Endothelial cell of umbilical vein (primary cell): ENCODE measurements around the gene PLEKHD1. TPM values are rescaled to one million over a fixed set of nuclear protein-coding genes. Genes with fewer than 3 reads are reported as not detected.
"Not testable (repeated sequence)": the region's sequence is repeated elsewhere in the genome, so short reads cannot be mapped to it uniquely, and the experiment has no call there.

Experiments
- BruUV-seq: library from RNA; stranded (reverse); fragments of 400-500 nt; replicated peaks from 2 replicates; lab custom pipeline; 2021; lab: Mats Ljungman, UMichigan
- CTCF ChIA-PET: fragments of 300-600, 350-600 bp; sonication (Branson Sonifier 250); formaldehyde crosslinking; loops from one replicate; lab custom pipeline; 2021; ENCODE audit warnings: antibody characterized with exemption, inconsistent platforms; lab: Charles Lee
- POLR2A ChIA-PET: fragments of 300-600, 350-600 bp; sonication (Branson Sonifier 250); formaldehyde crosslinking; loops from one replicate; lab custom pipeline; 2021; ENCODE audit warnings: antibody characterized with exemption, inconsistent platforms; lab: Charles Lee
- DNase-seq: peaks from one replicate; pipeline ENCODE4 v3.0.0-alpha.2; 2011; ENCODE audit warnings: low read depth, low spot score
- FAIRE-seq: peaks from 2 replicates; lab custom pipeline; 2011; peaks lifted over from hg19 to GRCh38; lab: Jason Lieb, UNC
- H2AFZ ChIP-seq: 2 replicates; pipeline ENCODE4 v1.6.0; 2012; ENCODE audit warnings: low read depth, low read length, control low read depth, inconsistent platforms
- H3K27ac ChIP-seq: 2 replicates; pipeline ENCODE4 v1.5.1; 2011; ENCODE audit warnings: low read depth, mild to moderate bottlenecking, control low read depth, low read length, moderate library complexity; ENCODE audit not compliant: insufficient read depth
- H3K27me3 ChIP-seq, 2 experiments: 2 replicates each; pipeline versions ENCODE4 v1.6.0 to v1.6.1; 2011; ENCODE audit warnings: low read length in 2 of 2, mixed read lengths in 1 of 2; ENCODE audit not compliant: control insufficient read depth in 2 of 2, insufficient read depth in 2 of 2
- H3K36me3 ChIP-seq, 2 experiments: 2 replicates in 1 of 2; 3 replicates in 1 of 2; pipeline ENCODE4 v1.5.1; 2011; ENCODE audit warnings: low read length in 2 of 2, mild to moderate bottlenecking in 1 of 2, moderate library complexity in 1 of 2; ENCODE audit not compliant: control insufficient read depth in 2 of 2, insufficient read depth in 2 of 2; ENCODE audit errors: extremely low read depth in 1 of 2
- H3K4me1 ChIP-seq: 3 replicates; pipeline ENCODE4 v1.5.1; 2011; ENCODE audit warnings: mild to moderate bottlenecking, low read length; ENCODE audit not compliant: control insufficient read depth, insufficient read depth; ENCODE audit errors: extremely low read depth
- H3K4me2 ChIP-seq: 2 replicates; pipeline ENCODE4 v1.6.1; 2011; ENCODE audit warnings: low read length, control low read depth, mixed read lengths; ENCODE audit not compliant: insufficient read depth
- H3K4me3 ChIP-seq, 3 experiments: fragments of 200-600 bp in 1 of 3; sonication (generic), shearing (Covaris generic) in 1 of 3; replicated peaks in 1 of 3; 2 replicates each; pipeline ENCODE4 v1.5.1; 2011 to 2016; ENCODE audit warnings: control low read depth in 3 of 3, low read length in 3 of 3, mild to moderate bottlenecking in 2 of 3, inconsistent platforms in 1 of 3, low read depth in 1 of 3, moderate library complexity in 1 of 3; ENCODE audit not compliant: insufficient read depth in 1 of 3
- H3K79me2 ChIP-seq: 2 replicates; pipeline ENCODE4 v1.6.0; 2012; ENCODE audit warnings: low read length, inconsistent platforms; ENCODE audit not compliant: control insufficient read depth, insufficient read depth
- H3K9ac ChIP-seq: replicated peaks from 2 replicates; pipeline ENCODE3; 2011; ENCODE audit warnings: low read length, control low read depth; ENCODE audit not compliant: insufficient read depth; ENCODE audit errors: extremely low read depth
- H3K9me1 ChIP-seq: replicated peaks from 3 replicates; pipeline ENCODE4 v1.6.0; 2011; ENCODE audit warnings: mild to moderate bottlenecking, low read length; ENCODE audit not compliant: control insufficient read depth, insufficient read depth; ENCODE audit errors: extremely low read depth
- H3K9me3 ChIP-seq: replicated peaks from 2 replicates; pipeline ENCODE4 v1.5.1; 2012; ENCODE audit warnings: low read length, inconsistent platforms; ENCODE audit not compliant: control insufficient read depth, insufficient read depth
- H4K20me1 ChIP-seq: replicated peaks from 2 replicates; pipeline ENCODE3; 2011; ENCODE audit warnings: mild to moderate bottlenecking, low read length; ENCODE audit not compliant: control insufficient read depth, insufficient read depth; ENCODE audit errors: extremely low read depth
- CTCF ChIP-seq, 2 donors: IDR thresholded peaks; 1 replicate in 1 of 2; 2 replicates in 1 of 2; pipeline ENCODE4 v1.5.1; 2011; ENCODE audit warnings: low read length in 2 of 2, mild to moderate bottlenecking in 2 of 2, moderate library complexity in 2 of 2, control low read depth in 1 of 2, inconsistent platforms in 1 of 2, low read depth in 1 of 2; ENCODE audit not compliant: insufficient read depth in 1 of 2; ENCODE audit errors: extremely low read depth in 1 of 2
- EZH2 ChIP-seq: IDR thresholded peaks from 2 replicates; pipeline ENCODE4 v1.6.1; 2012; ENCODE audit warnings: borderline replicate concordance, low read depth, mild to moderate bottlenecking, moderate library complexity, low read length, inconsistent platforms; ENCODE audit not compliant: severe bottlenecking
- FOS ChIP-seq: IDR thresholded peaks from 2 replicates; pipeline ENCODE4 v1.6.1; 2011; ENCODE audit warnings: mild to moderate bottlenecking, low read length, moderate library complexity, borderline replicate concordance; ENCODE audit not compliant: insufficient read depth
- GATA2 ChIP-seq: IDR thresholded peaks from 2 replicates; pipeline ENCODE4 v1.7.0; 2011; ENCODE audit warnings: low read depth, mild to moderate bottlenecking, moderate library complexity, mixed read lengths, low read length; ENCODE audit not compliant: insufficient read length, insufficient read depth
- JUN ChIP-seq: IDR thresholded peaks from 2 replicates; pipeline ENCODE4 v1.6.1; 2011; ENCODE audit warnings: borderline replicate concordance, low read depth; ENCODE audit not compliant: insufficient read length, insufficient read depth
- POLR2A ChIP-seq: IDR thresholded peaks from 2 replicates; pipeline ENCODE4 v1.6.1; 2012; ENCODE audit warnings: low read depth, mild to moderate bottlenecking, control low read depth, low read length
- POLR2AphosphoS5 ChIP-seq: IDR thresholded peaks from 2 replicates; pipeline ENCODE4 v1.6.1; 2012; ENCODE audit warnings: low read depth, mild to moderate bottlenecking, control low read depth, low read length, moderate library complexity; ENCODE audit not compliant: insufficient read depth
- dilution Hi-C: fragments of 300-500 bp; cut with MboI; formaldehyde crosslinking; loops from one replicate; pipeline ENCODE4 v1.15.0; 2019; ENCODE audit warnings: low sequenced_read_pairs; ENCODE audit not compliant: extremely low pct_ligation_motif_present
- intact Hi-C: fragments of 100-400 bp; cut with micrococcal nuclease; formaldehyde crosslinking; loops from one replicate; pipeline ENCODE4 v1.10.0; 2022
- polyA plus RNA-seq, 4 experiments: library from polyadenylated mRNA; depleted of rRNA in 3 of 4; stranded (reverse) in 3 of 4; unstranded in 1 of 4; fragments of >200 nt; gene quantifications; 2 replicates each; pipeline versions ENCODE4 v1.2.1 to v1.2.3, GENCODE V29; 2011 to 2012; ENCODE audit warnings: missing spikeins in 1 of 4
- total RNA-seq: library from RNA; stranded (reverse); gene quantifications from 2 replicates; pipeline ENCODE4 v1.2.3, GENCODE V29; 2021

PLEKHD1 gene
- total and polyA plus RNA-seq, 2 donors (not counting 3 experiments of a cell fraction or from before 2014, with no cell fraction given) = 0.01 TPM; not detected in 1

GRCh38 chr14:69475194-69475818, 9.2 kb upstream of the PLEKHD1 start:
- TF ChIP-seq POLR2A (no peak), EZH2 (no peak), POLR2AphosphoS5 (no peak), JUN (no peak), FOS (no peak), GATA2 (no peak), CTCF (IDR thresholded peaks at IDR 0.05; ENCODE audit: extremely low read depth in 1 of 2, insufficient read depth in 1 of 2, low read depth in 1 of 2, low read length in 2 of 2) (peak; percentile 25 to 34)
- Histone ChIP-seq H3K4me1 (no peaks in the 10 kb centered on the region), H3K9ac (no peak overlapping the region), H4K20me1 (no peaks in the 10 kb centered on the region), H3K4me3 (no peak overlapping the region), H3K79me2 (no peaks in the 10 kb centered on the region), H3K27ac (no peak overlapping the region), H3K4me2 (no peak overlapping the region), H3K36me3 (no peaks in the 10 kb centered on the region), H3K9me1 (no peaks in the 10 kb centered on the region), H3K27me3 (peaks cover 0 to 3% of the 10 kb centered on the region in 2 experiments), H3K9me3 (no peaks in the 10 kb centered on the region), H2AFZ (no peak overlapping the region)
- FAIRE-seq = peak; percentile 70
- intact Hi-C loops (loop anchor here (1.0 to 10.0 kb wide), 3 partner anchors 99 to 249 kb away; partner anchors contain the start of gene CCDC177), dilution Hi-C loops (no loop called here)
- ChIA-PET CTCF (interaction anchor here (0.6 to 3.4 kb wide), 15 partner anchors 8 to 346 kb away, joined by 3 to 27 read pairs (median 4); partner anchors contain the start of genes CCDC177 and PLEKHD1), POLR2A (no interaction called here)
- peak; percentile 25 for DNase-seq
- no TSS peak for BruUV-seq

GRCh38 chr14:69476824-69477450, 7.6 kb upstream of the PLEKHD1 start:
- CTCF ChIA-PET = interaction anchor here (1.0 to 1.6 kb wide), 3 partner anchors 12 to 348 kb away, joined by 3 to 9 read pairs (median 4); no protein-coding TSS in a partner anchor
- H3K4me1 ChIP-seq, dilution Hi-C loops, H3K9me1 ChIP-seq, H3K9me3 ChIP-seq, BruUV-seq, H3K27me3 ChIP-seq, H4K20me1 ChIP-seq, H3K36me3 ChIP-seq, H3K9ac ChIP-seq, FAIRE-seq, H2AFZ ChIP-seq, DNase-seq, H3K79me2 ChIP-seq, H3K27ac ChIP-seq, H3K4me3 ChIP-seq, POLR2A ChIA-PET, H3K4me2 ChIP-seq: not testable (repeated sequence)
- intact Hi-C loops = loop anchor here (5.0 to 10.0 kb wide), 2 partner anchors 235 to 248 kb away; no protein-coding TSS in a partner anchor

- H3K79me2 ChIP-seq, POLR2A ChIA-PET, BruUV-seq, H3K27ac ChIP-seq, H4K20me1 ChIP-seq, H3K4me2 ChIP-seq, H3K9ac ChIP-seq, H3K4me1 ChIP-seq, H3K4me3 ChIP-seq, H3K9me1 ChIP-seq, H3K9me3 ChIP-seq, DNase-seq, dilution Hi-C loops, H3K36me3 ChIP-seq, H2AFZ ChIP-seq, FAIRE-seq, CTCF ChIA-PET: not testable (repeated sequence)
- intact Hi-C loops = loop anchor here (5.0 to 10.0 kb wide), 2 partner anchors 236 to 247 kb away; no protein-coding TSS in a partner anchor
- peaks cover 9 to 12% of the 10 kb centered on the region in 2 experiments for H3K27me3 ChIP-seq
Observed at GRCh38 chr14:69478055-69478454, 6.5 kb upstream of the PLEKHD1 start.
